Measurements from ENCODE around the gene TMEM167A. TPM values are rescaled to one million over a fixed set of nuclear protein-coding genes. Genes with fewer than 3 reads are reported as not detected.
A peak's percentile ranks its signal among the peaks of the same experiment; 100 is the strongest.

TMEM167A gene
- total and polyA plus RNA-seq, 8 donors = 5.5 to 75.8 (median 25.3) TPM

DNA sequence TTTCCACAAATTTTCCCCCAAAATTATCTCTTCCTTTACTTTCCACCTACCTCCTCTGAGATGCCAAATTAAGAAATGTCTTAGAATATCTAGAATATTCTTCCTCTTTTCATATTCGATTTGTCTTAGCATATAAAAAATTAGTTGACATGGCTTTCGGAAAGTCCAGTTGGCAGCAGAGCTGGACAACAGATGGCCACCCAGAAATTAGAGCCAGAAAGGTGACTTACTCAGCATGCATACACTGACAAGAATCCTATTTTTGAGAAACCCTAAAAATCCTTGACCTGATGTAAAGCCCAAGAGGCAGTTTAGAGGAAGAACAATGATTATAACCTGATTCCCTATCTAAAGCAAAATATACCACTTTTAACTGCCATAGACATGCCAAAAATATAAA, 22.0 kb downstream of the TMEM167A start:
- DNase-seq = no peak
- Histone ChIP-seq H3K36me3 (peaks cover 0 to 63% (median 17%) of the 10 kb centered on the region in 4 donors), H3K4me3 (no peak overlapping the region), H3K9me3 (no peaks in the 10 kb centered on the region), H3K4me1 (no peaks in the 10 kb centered on the region), H3K27ac (no peak overlapping the region), H3K27me3 (no peaks in the 10 kb centered on the region)
- WGBS, 5 donors = 91 to 96% (median 94%) methylated on average over 2 of the region's 2 CpGs
- TF ChIP-seq POLR2AphosphoS5 (IDR thresholded peaks at IDR 0.05) (no peak), EP300 (IDR thresholded peaks at IDR 0.05) (no peak)
- intact Hi-C loops (cut with DNase I; ENCODE audit: low total_unique reads) = no loop called here

DNA sequence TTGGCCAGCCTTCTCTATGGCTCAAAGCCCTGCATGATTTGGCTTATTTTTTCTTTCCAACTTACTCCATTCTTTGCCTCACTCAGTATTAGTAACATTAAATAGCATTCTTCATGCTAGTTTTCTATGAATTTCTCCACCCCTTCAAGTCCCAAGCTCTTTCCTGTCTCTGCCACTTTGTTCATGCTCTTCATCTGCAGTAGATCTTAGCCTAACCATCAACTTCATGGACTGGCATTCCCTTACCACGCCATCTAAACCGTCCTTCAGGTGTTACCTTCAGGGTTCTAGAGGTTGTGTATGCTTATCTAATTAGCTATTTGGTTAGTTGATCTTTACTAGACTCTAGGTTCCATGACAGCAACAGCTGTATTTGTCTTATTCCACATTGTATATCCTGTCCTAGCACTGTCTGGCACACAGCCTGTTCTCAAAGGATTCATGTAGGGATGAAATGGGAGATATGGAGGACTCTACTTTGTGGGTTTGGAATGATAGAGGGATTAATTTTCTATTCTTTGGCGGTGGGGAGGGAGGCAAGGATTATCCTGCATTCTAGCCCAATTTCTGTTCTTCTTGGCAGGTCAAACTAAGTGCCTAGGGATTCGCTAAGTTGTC, 26.4 kb downstream of the TMEM167A start:
- Histone ChIP-seq H3K27me3 (no peaks in the 10 kb centered on the region), H3K9me3 (no peaks in the 10 kb centered on the region), H3K4me1 (no peaks in the 10 kb centered on the region), H3K4me3 (no peak overlapping the region), H3K27ac (no peak overlapping the region), H3K36me3 (peaks cover 0 to 45% (median 17%) of the 10 kb centered on the region in 4 donors)
- DNase-seq = no peak
- no peak for TF ChIP-seq POLR2AphosphoS5 (IDR thresholded peaks at IDR 0.05)
- no peak for TF ChIP-seq POLR2A (IDR thresholded peaks at IDR 0.05)
- TF ChIP-seq, protein P1, sequence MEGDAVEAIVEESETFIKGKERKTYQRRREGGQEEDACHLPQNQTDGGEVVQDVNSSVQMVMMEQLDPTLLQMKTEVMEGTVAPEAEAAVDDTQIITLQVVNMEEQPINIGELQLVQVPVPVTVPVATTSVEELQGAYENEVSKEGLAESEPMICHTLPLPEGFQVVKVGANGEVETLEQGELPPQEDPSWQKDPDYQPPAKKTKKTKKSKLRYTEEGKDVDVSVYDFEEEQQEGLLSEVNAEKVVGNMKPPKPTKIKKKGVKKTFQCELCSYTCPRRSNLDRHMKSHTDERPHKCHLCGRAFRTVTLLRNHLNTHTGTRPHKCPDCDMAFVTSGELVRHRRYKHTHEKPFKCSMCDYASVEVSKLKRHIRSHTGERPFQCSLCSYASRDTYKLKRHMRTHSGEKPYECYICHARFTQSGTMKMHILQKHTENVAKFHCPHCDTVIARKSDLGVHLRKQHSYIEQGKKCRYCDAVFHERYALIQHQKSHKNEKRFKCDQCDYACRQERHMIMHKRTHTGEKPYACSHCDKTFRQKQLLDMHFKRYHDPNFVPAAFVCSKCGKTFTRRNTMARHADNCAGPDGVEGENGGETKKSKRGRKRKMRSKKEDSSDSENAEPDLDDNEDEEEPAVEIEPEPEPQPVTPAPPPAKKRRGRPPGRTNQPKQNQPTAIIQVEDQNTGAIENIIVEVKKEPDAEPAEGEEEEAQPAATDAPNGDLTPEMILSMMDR (IDR thresholded peaks at IDR 0.05) = no peak
- TF ChIP-seq EP300 (IDR thresholded peaks at IDR 0.05) = no peak
- intact Hi-C loops (cut with DNase I; ENCODE audit: low total_unique reads) = no loop called here
- WGBS, 5 donors = 83 to 94% (median 90%) methylated on average over 4 of the region's 4 CpGs

GRCh38 chr5:83049370-83049885, 27.8 kb downstream of the TMEM167A start:
- no peak overlapping the region for H3K27ac ChIP-seq
- no peaks in the 10 kb centered on the region for H3K27me3 ChIP-seq
- no peak overlapping the region for H3K4me3 ChIP-seq
- WGBS, 5 donors = 68 to 85% (median 71%) methylated on average over 3 of the region's 3 CpGs
- H3K36me3 ChIP-seq = peaks cover 0 to 32% (median 11%) of the 10 kb centered on the region in 4 donors
- TF ChIP-seq, protein P1 (IDR thresholded peaks at IDR 0.05) = no peak
- TF ChIP-seq POLR2AphosphoS5 (IDR thresholded peaks at IDR 0.05) = no peak
- TF ChIP-seq EP300 (IDR thresholded peaks at IDR 0.05) = no peak
- no peak for TF ChIP-seq POLR2A (IDR thresholded peaks at IDR 0.05)
- intact Hi-C loops (cut with DNase I; ENCODE audit: low total_unique reads) = no loop called here
- no peaks in the 10 kb centered on the region for H3K9me3 ChIP-seq
- no peaks in the 10 kb centered on the region for H3K4me1 ChIP-seq
- peak in 1 of 2 donors; percentile 56 for DNase-seq

DNA sequence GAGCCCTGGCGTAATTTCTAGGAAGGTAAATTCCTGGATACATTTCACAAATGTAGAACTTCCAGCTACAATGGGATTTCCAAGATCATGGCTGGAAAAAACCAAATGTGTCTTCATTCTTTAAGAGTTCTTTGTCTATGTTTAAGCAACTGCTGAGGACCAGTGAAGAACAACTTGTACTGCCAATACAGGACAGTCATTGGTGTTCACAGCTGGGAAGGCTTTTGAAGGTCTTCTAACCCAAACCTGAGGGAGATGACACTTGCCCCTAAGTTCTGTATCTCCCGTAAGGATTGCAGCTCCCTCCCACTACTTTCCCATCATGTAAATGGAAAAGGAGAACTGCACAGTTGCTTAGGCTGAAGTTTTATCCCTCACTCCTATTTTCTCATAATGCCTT, 28.4 kb downstream of the TMEM167A start:
- intact Hi-C loops (cut with DNase I; ENCODE audit: low total_unique reads) = no loop called here
- H3K9me3 ChIP-seq = no peaks in the 10 kb centered on the region
- DNase-seq = no peak
- WGBS, 5 donors = 91 to 99% (median 96%) methylated on average over 2 of the region's 2 CpGs
- H3K4me3 ChIP-seq = no peak overlapping the region
- no peaks in the 10 kb centered on the region for H3K4me1 ChIP-seq
- no peaks in the 10 kb centered on the region for H3K27me3 ChIP-seq
- TF ChIP-seq POLR2AphosphoS5 (IDR thresholded peaks at IDR 0.05) (no peak), POLR2A (IDR thresholded peaks at IDR 0.05) (no peak), EP300 (IDR thresholded peaks at IDR 0.05) (no peak)
- TF ChIP-seq, protein P1 (IDR thresholded peaks at IDR 0.05) = no peak
- H3K27ac ChIP-seq = no peak overlapping the region
- peaks cover 0 to 27% (median 8%) of the 10 kb centered on the region in 4 donors for H3K36me3 ChIP-seq

GRCh38 chr5:83048277-83048676, 28.9 kb downstream of the TMEM167A start:
- no peak for DNase-seq
- TF ChIP-seq EP300 (IDR thresholded peaks at IDR 0.05) = no peak
- TF ChIP-seq POLR2AphosphoS5 (IDR thresholded peaks at IDR 0.05) = no peak
- TF ChIP-seq, protein P1 (IDR thresholded peaks at IDR 0.05) = no peak
- Histone ChIP-seq H3K27me3 (no peaks in the 10 kb centered on the region), H3K4me1 (no peaks in the 10 kb centered on the region), H3K36me3 (peaks cover 0 to 21% (median 8%) of the 10 kb centered on the region in 4 donors), H3K9me3 (no peaks in the 10 kb centered on the region), H3K4me3 (no peak overlapping the region), H3K27ac (no peak overlapping the region)
- WGBS, 5 donors = 72 to 88% (median 78%) methylated on average over 3 of the region's 3 CpGs
- intact Hi-C loops (cut with DNase I; ENCODE audit: low total_unique reads) = no loop called here

All from stomach (tissue), 9 donors.